Dendritic cell treated with granulocyte-macrophage colony-stimulating factor and Interleukin-4, amounts not matched to agents 40 ng/mL and 50 ng/mL, for 4 days (primary cell): ENCODE results near the gene ADD2.

ENCODE experiments used
- H3K27ac Mint-ChIP-seq: one replicate; pipeline ENCODE4 v1.8.0; 2022; ENCODE audit warnings: mild to moderate bottlenecking, mixed read lengths
- H3K27me3 Mint-ChIP-seq: one replicate; pipeline ENCODE4 v1.8.0; 2022; ENCODE audit warnings: mild to moderate bottlenecking, mixed read lengths
- H3K36me3 Mint-ChIP-seq: one replicate; pipeline ENCODE4 v1.8.0; 2022; ENCODE audit warnings: low read depth, mixed read lengths
- H3K4me1 Mint-ChIP-seq: one replicate; pipeline ENCODE4 v1.8.0; 2022; ENCODE audit warnings: low read depth, mixed read lengths
- H3K4me3 Mint-ChIP-seq: one replicate; pipeline ENCODE4 v1.8.0; 2022; ENCODE audit warnings: mild to moderate bottlenecking, moderate library complexity, mixed read lengths
- H3K9me3 Mint-ChIP-seq: one replicate; pipeline ENCODE4 v1.8.0; 2022; ENCODE audit warnings: mixed read lengths
- intact Hi-C: fragments of 100-400 bp; cut with micrococcal nuclease; formaldehyde crosslinking; loops from one replicate; pipeline ENCODE4 v1.15.0; 2022

ADD2 gene

DNA sequence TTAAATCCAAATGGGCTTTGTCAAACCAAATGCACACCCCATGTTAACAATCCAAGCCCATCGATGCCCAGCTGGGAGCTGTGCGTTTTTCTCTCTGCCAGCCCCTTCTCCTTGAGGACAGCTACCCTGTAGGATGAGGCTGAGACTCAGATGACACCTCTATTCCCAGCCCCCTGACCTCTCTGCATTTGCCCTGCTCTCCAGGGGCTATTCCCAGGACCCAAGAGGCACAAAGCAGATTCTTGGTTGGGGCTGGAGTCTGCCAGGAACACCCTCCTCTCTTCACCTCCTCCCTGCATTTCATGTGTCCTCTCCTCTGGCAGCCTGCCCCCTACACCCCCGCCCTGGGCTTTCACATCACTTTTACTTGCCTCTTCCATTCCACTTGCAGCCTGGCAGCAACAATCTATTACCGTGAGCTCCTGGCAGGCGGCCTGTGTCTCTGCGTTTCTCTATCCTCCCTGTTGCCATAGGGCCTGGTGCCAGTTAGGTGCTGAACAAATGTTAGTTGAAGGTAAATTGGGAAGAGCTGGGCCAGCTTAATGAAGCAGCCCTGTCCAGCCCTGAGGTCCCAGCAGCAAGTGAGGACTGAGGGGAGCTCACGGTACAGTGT, 51.8 kb downstream of the ADD2 start:
- no peak overlapping the region for H3K27ac Mint-ChIP-seq
- intact Hi-C loops, result no loop called here

DNA sequence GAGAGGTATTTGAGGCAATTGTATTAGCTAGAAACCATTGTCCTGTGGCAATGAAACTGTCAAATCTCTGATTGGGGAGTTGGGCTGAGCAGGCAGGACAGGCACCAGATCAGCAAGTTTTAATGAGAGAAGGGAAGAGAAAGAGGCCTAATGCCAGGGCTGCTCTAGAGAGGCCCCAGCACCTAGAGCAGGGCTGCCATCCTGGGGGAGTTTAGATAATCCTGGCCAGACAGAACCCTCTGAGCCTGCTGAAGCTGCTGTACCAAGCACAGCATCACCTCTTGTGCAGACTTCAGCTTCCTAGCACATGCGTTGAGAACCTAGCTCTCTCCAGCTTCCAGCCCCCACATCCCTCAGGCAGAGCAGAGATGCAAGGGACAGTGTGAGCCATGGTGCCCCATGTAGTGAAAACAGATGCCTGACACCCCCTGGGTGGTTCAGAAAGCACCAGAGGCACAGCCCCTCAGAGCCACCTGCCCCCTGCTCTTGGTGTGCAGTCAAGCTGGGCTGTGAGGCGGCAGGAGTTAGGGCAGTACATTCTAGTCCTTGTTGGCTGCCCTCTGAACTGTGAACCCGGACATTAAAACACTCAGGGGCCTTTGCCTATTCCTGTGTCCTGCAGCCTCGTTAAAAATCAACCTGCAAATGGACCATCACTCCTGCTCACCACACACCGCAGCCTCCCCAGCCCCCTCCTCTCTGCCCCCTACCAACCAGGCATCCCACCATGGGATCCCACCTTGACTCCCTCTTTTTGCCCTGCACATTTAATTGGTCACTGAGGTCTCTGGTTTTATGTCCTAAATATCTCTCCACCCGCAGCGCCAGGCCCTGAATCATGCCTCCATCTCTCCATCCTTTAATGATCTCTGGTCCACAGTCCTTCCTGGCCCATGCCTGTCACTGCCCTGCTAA, 52.7 kb downstream of the ADD2 start:
- Mint-ChIP-seq H3K4me1 (no peaks in the 10 kb centered on the region), H3K27me3 (peaks cover 2% of the 10 kb centered on the region), H3K4me3 (no peak overlapping the region), H3K9me3 (no peaks in the 10 kb centered on the region), H3K27ac (no peak overlapping the region), H3K36me3 (no peaks in the 10 kb centered on the region)
- intact Hi-C loops, result no loop called here

More for the DNA sequence above, 51.8 kb downstream of the ADD2 start:
- Mint-ChIP-seq H3K4me1 (no peaks in the 10 kb centered on the region), H3K27me3 (peaks cover 2% of the 10 kb centered on the region), H3K4me3 (no peak overlapping the region), H3K36me3 (no peaks in the 10 kb centered on the region), H3K9me3 (no peaks in the 10 kb centered on the region)

DNA sequence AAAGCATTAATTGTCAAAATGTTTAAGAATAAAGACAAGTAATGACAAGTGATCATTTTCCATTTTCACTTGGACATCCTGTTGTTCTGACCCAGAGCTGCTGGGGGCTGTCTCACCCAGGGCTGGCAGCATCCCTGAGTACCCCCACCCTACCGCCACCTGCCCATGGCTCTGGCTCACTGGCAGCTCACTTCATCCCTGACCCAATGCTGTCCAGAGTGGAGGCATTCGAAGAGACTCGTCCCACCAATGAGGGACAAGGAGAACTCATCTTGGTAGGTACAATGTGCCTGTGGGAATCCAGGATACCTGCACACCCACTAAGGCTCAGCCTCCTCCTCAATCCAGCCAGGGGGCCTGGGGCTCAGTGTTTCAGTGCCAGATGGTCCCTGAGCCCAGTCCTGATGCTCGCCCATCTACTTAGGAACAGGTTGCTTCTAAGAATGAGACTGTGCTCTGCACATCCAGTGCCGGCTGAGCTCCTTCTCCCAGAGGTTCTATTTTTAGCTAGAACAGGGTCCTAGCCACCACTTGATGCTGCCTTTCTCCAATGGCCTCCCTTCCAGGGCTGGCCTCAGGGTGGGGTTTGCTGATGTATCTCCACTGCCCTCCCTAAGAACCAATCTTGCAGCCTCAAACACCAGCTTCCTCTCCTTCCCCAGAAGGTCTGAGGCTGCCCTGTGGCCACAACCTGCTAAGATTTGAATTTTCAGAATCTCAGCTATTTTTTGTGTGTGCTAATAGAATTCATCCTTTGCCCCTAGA, 53.7 kb downstream of the ADD2 start:
- Mint-ChIP-seq H3K36me3 (no peaks in the 10 kb centered on the region), H3K27ac (no peak overlapping the region), H3K9me3 (no peaks in the 10 kb centered on the region), H3K4me1 (no peaks in the 10 kb centered on the region), H3K4me3 (no peak overlapping the region), H3K27me3 (peaks cover 2% of the 10 kb centered on the region)
- intact Hi-C loops, result no loop called here

DNA sequence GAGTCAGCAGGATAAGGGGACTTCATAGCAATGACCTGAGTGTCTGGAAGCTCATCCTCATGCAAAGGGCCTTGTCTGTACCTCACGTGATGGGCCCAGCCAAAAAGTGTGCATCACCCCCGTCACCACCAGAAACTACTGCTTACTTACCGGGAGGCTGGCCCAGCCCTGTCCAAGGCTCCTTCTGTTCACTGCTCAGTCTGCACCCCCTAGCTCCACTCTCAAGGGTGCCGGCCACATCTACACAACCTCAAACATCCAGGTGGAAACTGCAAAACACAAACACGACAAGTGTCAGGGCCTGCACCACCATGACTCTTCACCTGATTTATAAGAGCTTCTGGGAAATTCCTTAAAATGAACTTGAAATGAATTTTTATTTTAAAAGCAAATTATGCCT, 55.1 kb downstream of the ADD2 start:
- intact Hi-C loops, result no loop called here
- Mint-ChIP-seq H3K36me3 (no peaks in the 10 kb centered on the region), H3K4me3 (no peak overlapping the region), H3K27ac (no peak overlapping the region), H3K4me1 (peaks cover 9% of the 10 kb centered on the region), H3K9me3 (no peaks in the 10 kb centered on the region), H3K27me3 (peaks cover 2% of the 10 kb centered on the region)

DNA sequence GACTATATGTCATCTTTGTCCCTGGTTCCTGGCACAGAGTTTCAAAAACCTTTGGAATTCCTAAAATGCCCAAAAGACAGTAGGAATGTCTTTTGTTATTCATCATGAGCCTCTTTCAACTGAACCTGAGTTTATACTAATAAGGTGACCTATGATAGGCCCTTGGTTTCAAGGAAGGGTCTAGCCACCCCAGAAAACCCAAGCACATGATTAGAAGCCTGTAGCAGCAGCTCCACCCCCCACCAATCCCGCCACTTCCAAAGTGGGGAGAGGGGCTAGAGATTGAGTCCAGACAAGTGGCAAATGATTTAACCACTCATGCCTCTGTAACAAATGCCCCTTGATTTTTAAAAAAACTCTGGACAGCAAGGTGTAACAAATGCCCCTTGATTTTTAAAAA, 56.8 kb downstream of the ADD2 start:
- intact Hi-C loops, result no loop called here
- no peak overlapping the region for H3K27ac Mint-ChIP-seq
- no peaks in the 10 kb centered on the region for H3K9me3 Mint-ChIP-seq
- no peaks in the 10 kb centered on the region for H3K36me3 Mint-ChIP-seq
- peaks cover 9% of the 10 kb centered on the region for H3K4me1 Mint-ChIP-seq
- no peak overlapping the region for H3K4me3 Mint-ChIP-seq
- H3K27me3 Mint-ChIP-seq, result peaks cover 2% of the 10 kb centered on the region

DNA sequence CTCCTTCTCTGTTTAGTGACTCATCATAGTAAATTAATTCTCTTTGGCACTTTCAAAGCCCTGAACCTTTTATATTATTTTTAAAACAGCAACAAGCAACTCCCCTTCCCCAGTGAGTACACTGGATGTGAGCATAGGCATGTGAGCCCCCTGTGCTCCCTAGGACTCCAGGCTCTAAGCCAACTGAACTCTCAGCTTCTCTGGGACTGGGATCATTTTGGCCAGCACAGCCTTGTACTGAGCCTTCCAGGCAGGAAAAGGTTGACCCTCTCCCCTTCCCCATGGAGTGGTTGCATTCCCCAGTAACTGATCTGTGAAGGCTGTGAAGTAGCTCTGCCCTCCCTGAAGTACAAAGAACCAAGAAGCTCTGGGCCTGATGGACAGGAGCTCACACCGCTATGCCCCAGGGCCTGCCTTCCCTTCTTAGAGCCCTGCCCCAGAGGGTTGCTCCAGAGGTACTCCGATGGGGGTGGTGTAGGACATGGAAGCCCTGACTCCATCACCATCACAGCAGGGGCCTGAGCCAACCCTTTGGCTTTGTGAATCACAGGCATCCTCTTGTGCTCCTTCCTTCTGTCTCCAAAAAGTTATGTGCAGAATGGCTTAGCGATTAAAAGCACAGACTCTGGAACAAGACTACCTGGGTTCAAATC, 57.8 kb downstream of the ADD2 start:
- Mint-ChIP-seq H3K4me1 (peaks cover 9% of the 10 kb centered on the region), H3K27me3 (no peaks in the 10 kb centered on the region), H3K4me3 (no peak overlapping the region), H3K9me3 (no peaks in the 10 kb centered on the region), H3K36me3 (no peaks in the 10 kb centered on the region), H3K27ac (no peak overlapping the region)
- intact Hi-C loops, result no loop called here

DNA sequence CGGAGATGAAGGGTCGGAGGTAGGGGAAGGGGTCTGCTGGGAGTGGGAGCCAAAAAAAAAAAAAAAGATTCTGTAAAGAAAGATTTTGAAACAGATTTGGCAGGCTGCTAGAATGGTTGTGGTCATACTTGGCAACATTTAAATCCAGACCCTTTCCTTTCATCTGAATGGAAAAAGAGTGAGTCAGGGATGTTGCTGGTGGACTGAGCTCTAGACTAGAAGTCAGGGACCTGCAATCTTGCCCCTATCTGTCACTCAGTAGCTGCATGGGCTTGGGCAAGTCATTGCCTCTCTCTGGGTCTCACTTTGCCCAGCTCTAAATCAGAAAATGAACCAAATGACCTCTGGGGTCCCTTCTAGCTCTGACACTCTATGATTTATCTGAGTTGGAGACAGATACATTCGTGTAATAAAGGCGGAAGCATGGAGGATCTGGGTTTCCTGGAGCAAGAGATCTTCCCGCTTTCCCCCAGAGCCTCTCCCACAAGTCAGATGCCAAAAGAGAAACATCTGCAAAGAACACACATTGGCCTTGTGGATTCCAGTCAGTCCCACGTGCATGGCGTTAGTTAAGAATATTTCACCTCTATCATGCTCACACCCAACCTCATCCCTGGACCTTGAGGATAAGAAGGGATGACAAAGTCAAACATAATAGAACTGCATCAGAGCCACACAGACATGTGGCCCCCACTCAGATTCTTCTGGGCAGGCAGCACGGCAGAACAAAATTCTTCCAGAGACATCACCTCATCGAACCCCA, 58.5 kb downstream of the ADD2 start:
- no peak overlapping the region for H3K4me3 Mint-ChIP-seq
- intact Hi-C loops, result no loop called here
- H3K27ac Mint-ChIP-seq, result no peak overlapping the region
- H3K27me3 Mint-ChIP-seq, result no peaks in the 10 kb centered on the region
- no peaks in the 10 kb centered on the region for H3K9me3 Mint-ChIP-seq
- H3K4me1 Mint-ChIP-seq, result peaks cover 9% of the 10 kb centered on the region
- H3K36me3 Mint-ChIP-seq, result no peaks in the 10 kb centered on the region

DNA sequence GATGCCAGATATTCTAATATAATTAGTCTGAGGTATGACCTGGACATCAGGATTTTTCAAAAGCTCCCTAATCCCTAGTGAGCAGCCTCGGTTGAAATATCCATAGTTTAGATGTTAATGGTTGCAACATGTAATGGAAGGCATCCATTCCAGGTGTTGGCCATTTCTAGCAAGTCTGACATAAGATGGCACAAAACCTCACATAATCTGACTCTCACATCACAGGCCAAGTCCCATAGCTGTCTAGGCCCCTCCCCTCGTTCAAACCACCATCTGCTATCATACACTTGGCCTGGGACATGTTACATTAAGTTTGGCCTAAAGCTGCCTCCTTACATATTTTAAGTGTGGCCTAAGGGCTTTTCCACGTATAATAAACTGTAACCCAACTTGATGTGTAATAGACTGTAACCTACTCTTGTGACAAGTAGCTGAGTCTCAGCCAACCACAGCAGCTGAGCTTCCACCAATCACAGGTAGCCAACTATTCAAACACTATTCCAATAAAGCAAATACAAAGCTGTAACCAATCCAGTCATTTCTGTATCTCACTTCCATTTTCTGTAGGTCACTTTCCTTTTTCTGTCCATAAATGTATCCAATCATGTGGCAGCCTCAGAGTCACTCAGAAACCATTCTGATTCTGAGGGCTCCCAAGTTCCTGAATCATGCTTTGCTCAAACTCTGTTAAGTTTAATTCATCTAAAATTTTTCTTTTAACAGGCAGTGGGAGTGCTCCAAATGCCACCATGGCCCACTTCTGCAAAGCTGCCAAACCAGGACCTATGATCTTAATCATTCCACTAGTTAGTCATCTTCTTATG, 59.4 kb downstream of the ADD2 start:
- Mint-ChIP-seq H3K36me3 (no peaks in the 10 kb centered on the region), H3K9me3 (no peaks in the 10 kb centered on the region), H3K27ac (peak overlapping the region; percentile 41), H3K4me3 (no peak overlapping the region), H3K4me1 (peaks cover 9% of the 10 kb centered on the region), H3K27me3 (no peaks in the 10 kb centered on the region)
- intact Hi-C loops, result no loop called here

DNA sequence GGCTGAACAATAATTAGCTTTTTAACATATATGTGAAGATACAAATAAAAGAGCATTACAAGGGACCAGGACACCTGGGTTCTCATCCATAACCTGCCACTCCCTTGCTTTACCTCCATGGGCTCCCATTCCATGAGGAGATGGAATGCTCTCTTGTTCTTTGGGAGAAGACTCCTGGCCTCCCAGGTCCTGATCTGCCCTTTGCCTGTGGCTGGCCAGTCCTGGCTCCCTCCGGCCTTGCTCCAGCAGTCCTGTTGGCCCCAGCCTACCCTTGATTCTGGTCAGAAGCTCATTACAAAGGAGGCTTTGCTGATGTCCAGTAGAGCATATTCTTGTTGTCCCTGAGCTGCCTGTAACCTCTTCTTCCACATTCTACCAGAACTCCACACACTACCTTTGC, 60.3 kb downstream of the ADD2 start:
- Mint-ChIP-seq H3K36me3 (no peaks in the 10 kb centered on the region), H3K4me1 (peaks cover 9% of the 10 kb centered on the region), H3K9me3 (no peaks in the 10 kb centered on the region), H3K27ac (no peak overlapping the region), H3K27me3 (peaks cover 2% of the 10 kb centered on the region), H3K4me3 (no peak overlapping the region)
- intact Hi-C loops, result no loop called here

DNA sequence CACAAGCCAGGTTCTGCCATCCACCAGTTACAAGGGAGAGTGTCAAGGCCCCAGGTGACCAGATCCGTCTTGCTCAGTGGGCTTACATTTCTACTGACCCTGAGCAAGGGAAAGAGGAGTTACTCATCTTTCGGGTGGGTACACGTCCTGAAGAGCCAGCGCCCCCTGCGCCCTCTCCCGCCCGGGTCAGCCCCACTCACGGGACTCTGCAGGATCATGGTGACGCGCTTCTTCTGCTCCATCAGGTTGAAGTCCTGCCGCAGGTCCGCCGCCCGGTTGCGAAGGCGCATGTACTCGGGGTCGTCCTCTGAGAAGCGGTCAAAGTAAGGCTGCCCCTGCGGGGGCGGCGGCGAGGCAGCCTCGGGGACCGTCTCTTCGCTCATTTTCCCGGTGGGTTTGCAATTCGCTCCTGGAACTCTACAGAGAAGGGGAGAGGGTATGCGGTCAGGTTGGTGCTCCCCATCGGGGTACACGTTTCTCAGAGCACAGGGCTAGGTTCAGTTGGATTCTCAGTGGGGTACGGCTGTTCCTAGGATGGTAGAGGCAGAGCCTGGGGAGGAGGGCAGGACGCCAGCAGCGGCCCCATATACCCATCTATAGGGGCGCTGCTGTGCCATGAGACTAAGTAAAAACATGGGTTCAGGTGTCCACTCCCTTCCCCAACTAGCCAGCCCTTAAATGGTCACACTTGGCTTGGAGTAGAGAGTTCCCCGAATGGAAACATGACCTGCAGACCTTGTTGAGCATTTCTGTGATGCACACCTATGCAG, 61.8 kb downstream of the ADD2 start:
- intact Hi-C loops, result no loop called here
- H3K9me3 Mint-ChIP-seq, result no peaks in the 10 kb centered on the region
- H3K27me3 Mint-ChIP-seq, result peaks cover 2% of the 10 kb centered on the region
- H3K4me1 Mint-ChIP-seq, result peaks cover 9% of the 10 kb centered on the region
- no peak overlapping the region for H3K4me3 Mint-ChIP-seq
- H3K27ac Mint-ChIP-seq, result no peak overlapping the region
- no peaks in the 10 kb centered on the region for H3K36me3 Mint-ChIP-seq

DNA sequence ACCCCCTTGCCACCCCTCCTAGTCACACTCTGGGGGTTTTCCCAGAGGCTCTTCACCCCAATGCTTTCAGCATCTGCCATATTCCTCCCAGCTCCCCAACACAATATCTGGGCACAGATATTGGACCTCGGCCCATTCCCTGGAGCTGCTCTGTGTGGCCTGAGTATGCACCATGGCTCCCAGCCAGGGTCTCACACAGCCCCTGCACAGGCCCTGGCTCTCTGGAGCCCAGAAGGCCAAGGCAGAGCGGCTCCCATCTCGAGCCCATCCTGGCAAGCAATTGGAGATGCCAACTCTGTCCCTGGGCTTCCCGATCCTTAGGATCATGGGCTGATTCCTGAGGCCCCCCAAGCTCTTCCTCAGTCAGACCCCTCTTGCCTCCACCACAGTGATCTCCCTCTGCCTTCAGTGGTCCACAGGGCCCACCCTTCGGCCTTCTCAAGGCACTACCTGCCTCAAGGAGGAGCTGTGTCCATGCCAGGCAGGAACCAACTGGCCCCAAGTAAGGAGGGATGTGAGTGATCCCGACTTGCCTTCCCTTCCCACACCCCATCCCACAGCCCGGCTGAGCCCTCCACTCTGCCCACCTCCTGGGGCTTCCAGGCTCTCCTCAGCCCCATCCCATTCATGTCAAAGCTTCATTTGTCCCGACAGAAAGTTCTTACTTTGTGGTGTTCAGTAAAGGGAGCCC, 62.7 kb downstream of the ADD2 start:
- no peaks in the 10 kb centered on the region for H3K36me3 Mint-ChIP-seq
- no peaks in the 10 kb centered on the region for H3K9me3 Mint-ChIP-seq
- peaks cover 2% of the 10 kb centered on the region for H3K27me3 Mint-ChIP-seq
- no peak overlapping the region for H3K27ac Mint-ChIP-seq
- peaks cover 9% of the 10 kb centered on the region for H3K4me1 Mint-ChIP-seq
- intact Hi-C loops, result no loop called here
- no peak overlapping the region for H3K4me3 Mint-ChIP-seq
